ENCODE results near the gene CYLD. TPM values are rescaled to one million over a fixed set of nuclear protein-coding genes. Genes with fewer than 3 reads are reported as not detected.

The CYLD gene
- total RNA-seq, 1 experiment from 2014 or later: 11.9 TPM

DNA sequence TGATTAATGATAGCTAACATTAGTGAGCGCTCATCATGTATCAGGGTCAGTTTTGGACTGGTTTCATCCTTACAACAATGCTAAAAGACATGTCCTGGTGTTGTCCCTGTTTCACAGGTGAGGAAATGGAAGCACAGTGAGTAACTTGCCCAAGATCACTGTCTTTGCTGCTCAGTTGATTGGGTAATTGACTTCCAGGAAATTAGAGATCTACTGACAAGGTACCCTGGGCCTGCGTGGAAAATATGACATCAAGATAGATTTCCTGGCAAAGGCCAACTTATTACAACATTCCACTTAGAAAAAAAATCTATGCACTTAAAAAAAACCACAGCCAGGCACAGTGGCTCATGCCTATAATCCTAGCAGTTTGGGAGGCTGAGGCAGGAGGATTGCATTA is 96.3 kb downstream of the CYLD start (continued):
- no peak for TF ChIP-seq REST (IDR thresholded peaks at IDR 0.05; ENCODE audit: low read depth)
- no peak for TF ChIP-seq ZBTB33 (IDR thresholded peaks at IDR 0.05; ENCODE audit: extremely low read depth, insufficient replicate concordance, low read length)

DNA sequence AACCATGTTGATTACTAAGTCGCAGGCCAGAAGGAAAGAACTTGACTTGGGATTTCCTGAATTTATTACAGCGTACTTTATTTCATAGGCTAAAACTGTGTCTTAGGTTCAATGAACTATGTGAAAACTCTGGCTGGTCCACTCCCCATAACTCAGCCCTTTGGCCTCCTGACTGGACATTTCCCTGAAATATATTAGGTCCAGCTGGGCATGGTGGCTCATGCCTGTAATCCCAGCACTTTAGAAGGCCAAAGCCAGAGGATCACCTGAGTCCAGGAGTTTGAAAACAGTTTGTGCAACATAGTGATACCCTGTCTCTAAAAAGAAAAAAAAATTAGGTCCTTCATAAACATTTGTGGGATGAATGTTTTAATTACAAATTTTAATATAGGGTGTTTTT is 97.0 kb downstream of the CYLD start:
- Histone ChIP-seq H2AFZ (ENCODE audit: low read depth, low read length, poor library complexity, severe bottlenecking) (no peak overlapping the region), H3K4me3 (replicated peaks in 1 of 2; ENCODE audit: low read depth in 1 of 2, low read length in 2 of 2) (no peak overlapping the region), H3K36me3 (ENCODE audit: control insufficient read depth in 1 of 2, insufficient read depth in 2 of 2, low read length in 2 of 2) (no peaks in the 10 kb centered on the region), H3K79me2 (ENCODE audit: insufficient read depth, low read length) (no peaks in the 10 kb centered on the region), H3K9ac (ENCODE audit: low read length) (no peak overlapping the region), H3K27me3 (ENCODE audit: insufficient read depth, low read length) (no peaks in the 10 kb centered on the region), H4K20me1 (ENCODE audit: insufficient read depth) (no peaks in the 10 kb centered on the region), H3K4me1 (ENCODE audit: control insufficient read depth in 1 of 2, insufficient read depth in 2 of 2, low read length in 2 of 2) (no peaks in the 10 kb centered on the region), H3K9me3 (ENCODE audit: control insufficient read depth in 1 of 2, insufficient read depth in 1 of 2, low read depth in 1 of 2, low read length in 2 of 2) (no peaks in the 10 kb centered on the region), H3K9me2 (ENCODE audit: insufficient read depth) (no peaks in the 10 kb centered on the region), H3K4me2 (ENCODE audit: low read length) (no peak overlapping the region), H3K27ac (ENCODE audit: low read depth, low read length) (no peak overlapping the region)
- TF ChIP-seq POLR2A (IDR thresholded peaks at IDR 0.05; ENCODE audit: borderline replicate concordance, extremely low read depth, insufficient read depth, insufficient read length) (no peak), CEBPB (IDR thresholded peaks at IDR 0.05; ENCODE audit: low read depth) (no peak), RAD21 (IDR thresholded peaks at IDR 0.05; ENCODE audit: low read depth) (no peak)
- POLR2A ChIA-PET: no interaction called here
- no peak for ATAC-seq
- no TSS peak for BruUV-seq (replicated peaks)
- DNase-seq (ENCODE audit: low read depth, low spot score): no peak
- intact Hi-C loops (cut with micrococcal nuclease): no loop called here
- CTCF ChIA-PET: no interaction called here
- RAD21 ChIA-PET (ENCODE audit: low non-redundant PET in 1 of 2, low total read pairs in 2 of 2, uncharacterized antibody in 2 of 2, unreplicated experiment in 2 of 2): no interaction called here
